SU-DHL-6 (cell line): ENCODE measurements around the gene ACTL8.

ENCODE experiments used
- H2AFZ ChIP-seq: fragments of 200-600 bp; sonication (generic); 2 replicates; pipeline ENCODE4 v1.6.1; 2014; ENCODE audit warnings: low read depth, mild to moderate bottlenecking, moderate library complexity, mixed read lengths, antibody characterized with exemption, low read length; ENCODE audit not compliant: severe bottlenecking
- H3F3A ChIP-seq: fragments of 200-600 bp; shearing (Covaris generic); 2 replicates; pipeline ENCODE4 v1.6.0; 2016; ENCODE audit warnings: antibody characterized with exemption, mild to moderate bottlenecking; ENCODE audit not compliant: insufficient read depth
- H3K27ac ChIP-seq: fragments of 200-600 bp; sonication (generic); 2 replicates; pipeline ENCODE4 v1.5.1; 2016; ENCODE audit warnings: low read depth, mild to moderate bottlenecking, low read length, moderate library complexity, mixed read lengths
- H3K27me3 ChIP-seq: fragments of 200-600 bp; sonication (generic), shearing (Covaris generic); 2 replicates; pipeline ENCODE4 v1.6.0; 2014; ENCODE audit warnings: mild to moderate bottlenecking, low read length
- H3K36me3 ChIP-seq: fragments of 200-600 bp; sonication (generic); 2 replicates; pipeline ENCODE4 v1.6.1; 2014; ENCODE audit warnings: mild to moderate bottlenecking, low read length, mixed read lengths
- H3K4me2 ChIP-seq: fragments of 300-600, 200-600 bp; shearing (Covaris generic), sonication (generic); 2 replicates; pipeline ENCODE4 v1.6.0; 2014; ENCODE audit warnings: low read length, low read depth, mild to moderate bottlenecking; ENCODE audit not compliant: poor library complexity, severe bottlenecking
- H3K4me3 ChIP-seq: fragments of 200-600 bp; sonication (generic); 2 replicates; pipeline ENCODE4 v1.5.1; 2014; ENCODE audit warnings: antibody characterized with exemption, low read length, mild to moderate bottlenecking, mixed read lengths; ENCODE audit not compliant: insufficient read depth, poor library complexity, severe bottlenecking
- H3K79me2 ChIP-seq: fragments of 200-600 bp; sonication (generic); 2 replicates; pipeline ENCODE4 v1.6.1; 2014; ENCODE audit warnings: mild to moderate bottlenecking, low read length, moderate library complexity; ENCODE audit not compliant: insufficient read depth
- H3K9ac ChIP-seq: fragments of 200-600 bp; sonication (generic); 2 replicates; pipeline ENCODE4 v1.7.0; 2014; ENCODE audit warnings: mild to moderate bottlenecking, low read length
- H3K9me2 ChIP-seq: fragments of 200-600 bp; sonication (generic); replicated peaks from 2 replicates; pipeline ENCODE4 v1.6.1; 2014; ENCODE audit warnings: low read length; ENCODE audit not compliant: insufficient read depth
- H3K9me3 ChIP-seq: fragments of 200-600 bp; sonication (generic); 2 replicates; pipeline ENCODE4 v1.6.1; 2014; ENCODE audit warnings: low read length, mixed read lengths; ENCODE audit not compliant: insufficient read depth
- H4K20me1 ChIP-seq: fragments of 200-600 bp; sonication (generic); 2 replicates; pipeline ENCODE4 v1.6.1; 2014; ENCODE audit warnings: low read depth, mild to moderate bottlenecking, antibody characterized with exemption, low read length, moderate library complexity, mixed read lengths
- CTCF ChIP-seq: fragments of 200-600 bp; sonication (generic); IDR thresholded peaks from one replicate; pipeline ENCODE4 v1.5.1; 2017; ENCODE audit warnings: antibody characterized with exemption, mild to moderate bottlenecking, low read length, moderate library complexity; ENCODE audit not compliant: insufficient read depth, poor library complexity, severe bottlenecking
- EZH2phosphoT487 ChIP-seq: fragments of 200-600 bp; sonication (generic), shearing (Covaris generic); conservative IDR thresholded peaks from 2 replicates; pipeline ENCODE4 v1.6.1; 2018; ENCODE audit warnings: mild to moderate bottlenecking, antibody characterized with exemption, low read length, moderate library complexity, mixed read lengths

ACTL8 gene

GRCh38 chr1:17867470-17867869, 112.3 kb downstream of the ACTL8 start:
- Histone ChIP-seq H2AFZ (no peak overlapping the region), H3K27ac (no peak overlapping the region), H3K9me2 (no peaks in the 10 kb centered on the region), H3K36me3 (no peaks in the 10 kb centered on the region), H3K9ac (no peak overlapping the region), H3K27me3 (no peaks in the 10 kb centered on the region), H3K4me2 (no peak overlapping the region), H4K20me1 (no peaks in the 10 kb centered on the region), H3F3A (no peaks in the 10 kb centered on the region), H3K9me3 (no peaks in the 10 kb centered on the region), H3K4me3 (no peak overlapping the region), H3K79me2 (no peaks in the 10 kb centered on the region)
- no peak for TF ChIP-seq CTCF
- no peak for TF ChIP-seq EZH2phosphoT487

- Histone ChIP-seq H3K27me3 (no peaks in the 10 kb centered on the region), H3K9me3 (no peaks in the 10 kb centered on the region), H3K4me2 (no peak overlapping the region), H3K4me3 (no peak overlapping the region), H3K79me2 (no peaks in the 10 kb centered on the region), H2AFZ (no peak overlapping the region), H3K27ac (no peak overlapping the region), H4K20me1 (no peaks in the 10 kb centered on the region), H3K36me3 (no peaks in the 10 kb centered on the region), H3F3A (no peaks in the 10 kb centered on the region), H3K9me2 (no peaks in the 10 kb centered on the region), H3K9ac (no peak overlapping the region)
- TF ChIP-seq EZH2phosphoT487, result no peak
- TF ChIP-seq CTCF, result no peak
These were observed 114.7 kb downstream of the ACTL8 start for GRCh38 chr1:17869815-17870214.

- Histone ChIP-seq H3K4me3 (no peak overlapping the region), H3K4me2 (no peak overlapping the region), H3K79me2 (no peaks in the 10 kb centered on the region), H2AFZ (no peak overlapping the region), H3F3A (no peaks in the 10 kb centered on the region), H3K9me3 (no peaks in the 10 kb centered on the region), H3K27ac (no peak overlapping the region), H3K27me3 (no peaks in the 10 kb centered on the region), H4K20me1 (no peaks in the 10 kb centered on the region), H3K9me2 (no peaks in the 10 kb centered on the region), H3K36me3 (no peaks in the 10 kb centered on the region), H3K9ac (no peak overlapping the region)
- TF ChIP-seq CTCF (no peak), EZH2phosphoT487 (no peak)
These were observed 115.5 kb downstream of the ACTL8 start for GRCh38 chr1:17870679-17871078.
